ENCODE results near the gene CIBAR2. TPM values are rescaled to one million over a fixed set of nuclear protein-coding genes. Genes with fewer than 3 reads are reported as not detected.

The CIBAR2 gene
- total RNA-seq = 0.17 TPM in 1 of 2 replicates, not detected in the other

DNA sequence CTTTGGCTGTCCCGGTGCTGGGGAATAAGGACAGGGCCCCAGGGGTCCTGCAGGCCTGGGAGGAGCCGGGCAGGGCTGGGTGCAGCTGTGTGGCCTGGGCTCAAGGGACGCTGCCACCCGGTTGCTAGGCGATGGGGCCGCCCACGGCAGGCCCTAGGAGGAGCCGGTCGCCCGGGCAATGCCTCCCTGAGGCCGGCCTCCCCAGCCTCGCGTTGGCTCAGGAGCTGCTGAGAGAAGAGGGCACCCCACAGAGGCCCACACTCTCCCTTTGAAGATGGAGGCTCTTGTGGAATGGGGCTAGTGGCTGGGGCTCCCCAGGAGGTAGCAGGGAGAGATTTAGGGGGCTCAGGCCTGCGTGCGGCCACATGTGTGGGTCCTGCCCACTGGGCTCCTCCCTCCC is at the start of gene CIBAR2:
Gene CIBAR2 (minus strand): TSS at position 109 of the 400 bp plus-strand sequence. CDS start 120 bp downstream, outside the sequence.

Other genes starting within 250 kb of the CIBAR2 start
- gene ZDHHC7, start 100.9 kb downstream of the CIBAR2 start, total RNA-seq = 108 and 220 TPM in 2 replicates
- gene KIAA0513, start 84.7 kb downstream of the CIBAR2 start, total RNA-seq = 29.4 and 82.7 TPM in 2 replicates